Suprapubic skin (tissue), 4 donors: ENCODE data around the gene ERGIC1. TPM values are rescaled to one million over a fixed set of nuclear protein-coding genes. Genes with fewer than 3 reads are reported as not detected.
A peak's percentile ranks its signal among the peaks of the same experiment; 100 is the strongest.
"Not testable (repeated sequence)": the region's sequence is repeated elsewhere in the genome, so short reads cannot be mapped to it uniquely, and the experiment has no call there.

Experiments
- DNase-seq, 2 donors: peaks; one replicate each; pipeline ENCODE4 v3.0.0-alpha.2; 2019; ENCODE audit warnings: low spot score in 2 of 2
- H3K27ac ChIP-seq: fragments of 200-600 bp; sonication (generic); one replicate; pipeline ENCODE4 v1.5.1; 2019
- H3K27me3 ChIP-seq: fragments of 200-600 bp; sonication (generic); one replicate; pipeline ENCODE4 v1.5.1; 2019
- H3K36me3 ChIP-seq: fragments of 200-600 bp; sonication (generic); one replicate; pipeline ENCODE4 v1.5.1; 2019
- H3K4me1 ChIP-seq: fragments of 200-600 bp; sonication (generic); one replicate; pipeline ENCODE4 v1.5.1; 2019
- H3K4me3 ChIP-seq: fragments of 200-600 bp; sonication (generic); one replicate; pipeline ENCODE4 v1.5.1; 2019; ENCODE audit warnings: mild to moderate bottlenecking
- H3K9me3 ChIP-seq: fragments of 200-600 bp; sonication (generic); one replicate; pipeline ENCODE4 v1.5.1; 2019
- CTCF ChIP-seq, 2 donors: fragments of 200-600 bp in 1 of 2; fragments of 450-650 bp in 1 of 2; sonication (generic) in 1 of 2; IDR thresholded peaks; one replicate each; pipeline ENCODE4 v1.5.1; 2016 to 2019; ENCODE audit warnings: antibody characterized with exemption in 2 of 2, mild to moderate bottlenecking in 1 of 2, moderate library complexity in 1 of 2
- EP300 ChIP-seq: sonication (generic); formaldehyde crosslinking; IDR thresholded peaks from one replicate; pipeline ENCODE4 v1.6.1; 2017; ENCODE audit warnings: antibody characterized with exemption
- POLR2A ChIP-seq, 2 donors: fragments of 450-650 bp; IDR thresholded peaks; one replicate each; pipeline ENCODE4 v1.6.1; 2017; ENCODE audit warnings: antibody characterized with exemption in 2 of 2, mild to moderate bottlenecking in 2 of 2, moderate library complexity in 2 of 2
- POLR2AphosphoS5 ChIP-seq, 3 donors: sonication (generic); formaldehyde crosslinking; IDR thresholded peaks; one replicate each; pipeline ENCODE4 v1.6.1; 2017; ENCODE audit warnings: antibody characterized with exemption in 3 of 3
- WGBS: methylation state at CpG from one replicate; pipeline ENCODE4 v1.1.5; 2018; 5-methylcytosine and 5-hydroxymethylcytosine counted together
- total RNA-seq, 4 donors: library from RNA; depleted of rRNA; stranded (reverse); fragments of >200 nt; gene quantifications; one replicate each; pipeline ENCODE4 v1.1.0, GENCODE V29; 2016

ERGIC1 gene
- total RNA-seq, 4 donors from 2014 or later: 81.2 to 106 (median 91.8) TPM

- Histone ChIP-seq H3K4me1 (peaks cover 68% of the 10 kb centered on the region), H3K4me3 (no peak overlapping the region), H3K36me3 (no peaks in the 10 kb centered on the region), H3K27ac (peak overlapping the region; percentile 91), H3K9me3 (no peaks in the 10 kb centered on the region), H3K27me3 (no peaks in the 10 kb centered on the region)
- WGBS: 77% methylated on average over 5 of the region's 5 CpGs
- DNase-seq: no peak
- TF ChIP-seq CTCF (IDR thresholded peaks at IDR 0.05): no peak
- no peak for TF ChIP-seq POLR2A (IDR thresholded peaks at IDR 0.05)
- no peak for TF ChIP-seq EP300
These were observed 28.2 kb downstream of the ERGIC1 start for GRCh38 chr5:172862165-172862801.

GRCh38 chr5:172864171-172864570, 30.1 kb downstream of the ERGIC1 start:
- not testable (repeated sequence) for DNase-seq

GRCh38 chr5:172864747-172865146, 30.7 kb downstream of the ERGIC1 start:
- DNase-seq: no peak
- H3K4me1 ChIP-seq: peaks cover 70% of the 10 kb centered on the region
- H3K4me3 ChIP-seq: no peak overlapping the region
- TF ChIP-seq POLR2AphosphoS5 (IDR thresholded peaks at IDR 0.05) (no peak), POLR2A (IDR thresholded peaks at IDR 0.05) (no peak), CTCF (IDR thresholded peaks at IDR 0.05) (no peak), EP300 (no peak)
- no peaks in the 10 kb centered on the region for H3K36me3 ChIP-seq
- no peaks in the 10 kb centered on the region for H3K9me3 ChIP-seq
- no peak overlapping the region for H3K27ac ChIP-seq
- WGBS: 86% methylated on average over 7 of the region's 7 CpGs
- H3K27me3 ChIP-seq: no peaks in the 10 kb centered on the region

More at GRCh38 chr5:172864171-172864570, 30.1 kb downstream of the ERGIC1 start:
- not testable (repeated sequence) for H3K4me3 ChIP-seq, H3K9me3 ChIP-seq, H3K27me3 ChIP-seq, H3K27ac ChIP-seq, H3K36me3 ChIP-seq
- H3K4me1 ChIP-seq: peaks cover 70% of the 10 kb centered on the region
- 77% methylated on average over 4 of the region's 4 CpGs for WGBS

GRCh38 chr5:172866378-172866777, 32.3 kb downstream of the ERGIC1 start:
- WGBS: 92% methylated on average over 4 of the region's 4 CpGs

GRCh38 chr5:172866802-172867748, 33.0 kb downstream of the ERGIC1 start:
- Histone ChIP-seq H3K4me3 (no peak overlapping the region), H3K27ac (peak overlapping the region; percentile 90), H3K9me3 (no peaks in the 10 kb centered on the region), H3K27me3 (no peaks in the 10 kb centered on the region), H3K4me1 (peaks cover 70% of the 10 kb centered on the region), H3K36me3 (no peaks in the 10 kb centered on the region)
- TF ChIP-seq CTCF (IDR thresholded peaks at IDR 0.05) (no peak), POLR2A (IDR thresholded peaks at IDR 0.05) (no peak), EP300 (peak; percentile 22), POLR2AphosphoS5 (IDR thresholded peaks at IDR 0.05) (peak in 1 of 3 donors; percentile 58)
- DNase-seq: peak; percentile 88 to 91
- WGBS: 71% methylated on average over 7 of the region's 9 CpGs

More at GRCh38 chr5:172866378-172866777, 32.3 kb downstream of the ERGIC1 start:
- Histone ChIP-seq H3K27ac (peak overlapping the region; percentile 24), H3K4me3 (no peak overlapping the region), H3K9me3 (no peaks in the 10 kb centered on the region), H3K36me3 (no peaks in the 10 kb centered on the region), H3K27me3 (no peaks in the 10 kb centered on the region), H3K4me1 (peaks cover 70% of the 10 kb centered on the region)
- no peak for TF ChIP-seq POLR2AphosphoS5 (IDR thresholded peaks at IDR 0.05)
- TF ChIP-seq POLR2A (IDR thresholded peaks at IDR 0.05): no peak
- TF ChIP-seq CTCF (IDR thresholded peaks at IDR 0.05): no peak
- TF ChIP-seq EP300: no peak
- DNase-seq: no peak
